Activated T-helper 9 cell treated with anti-CD3 and anti-CD28 coated beads, Interleukin-2, amount 50 U/mL, for 16 hours (primary cell): Measurements from ENCODE around the gene MCU.
"Not testable (repeated sequence)": the region's sequence is repeated elsewhere in the genome, so short reads cannot be mapped to it uniquely, and the experiment has no call there.

ENCODE experiments used
- DNase-seq: peaks from one replicate; pipeline ENCODE4 v3.0.0-alpha.2; 2020; ENCODE audit warnings: low read depth

The MCU gene

DNA sequence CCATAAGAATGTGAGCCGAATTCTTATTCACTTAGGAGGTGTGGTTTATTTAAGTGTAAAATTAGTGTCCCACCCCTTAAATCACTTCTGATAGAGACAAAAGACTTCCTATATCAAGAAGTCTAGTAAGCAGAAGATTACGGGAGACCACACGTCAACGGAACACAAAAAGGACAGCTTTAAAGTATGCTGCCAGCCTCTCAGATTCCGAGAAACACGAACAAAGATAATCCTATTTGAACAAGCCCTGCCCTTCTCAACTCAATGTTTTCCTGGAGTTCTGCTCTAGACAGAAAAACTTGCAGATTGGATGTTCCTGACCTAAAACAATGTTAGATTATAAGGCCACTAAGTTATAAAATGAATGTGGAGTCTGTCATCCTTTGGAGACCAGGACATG is 4.9 kb upstream of the MCU start:
- DNase-seq = no peak

DNA sequence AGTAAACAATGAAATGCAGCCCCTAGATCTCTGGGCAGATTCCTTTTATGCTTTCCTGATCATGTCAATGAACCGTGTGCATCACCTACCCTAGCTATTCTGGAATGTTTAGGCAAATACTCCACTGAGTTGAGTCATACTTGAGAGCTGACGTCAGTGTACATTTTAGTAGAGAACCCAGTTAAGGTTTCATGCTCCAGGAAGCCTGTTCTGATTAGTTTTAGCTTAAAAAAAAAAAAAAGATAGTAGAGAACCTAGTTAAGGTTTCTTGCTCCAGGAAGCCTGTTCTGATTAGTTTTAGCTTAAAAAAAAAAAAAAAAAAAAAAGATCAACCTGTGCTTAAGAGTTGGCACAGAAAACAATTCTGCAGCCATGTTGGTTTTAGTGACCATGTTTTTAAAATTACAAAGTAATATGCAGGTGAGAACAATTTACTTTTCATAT is 3.7 kb upstream of the MCU start:
- DNase-seq = no peak

DNA sequence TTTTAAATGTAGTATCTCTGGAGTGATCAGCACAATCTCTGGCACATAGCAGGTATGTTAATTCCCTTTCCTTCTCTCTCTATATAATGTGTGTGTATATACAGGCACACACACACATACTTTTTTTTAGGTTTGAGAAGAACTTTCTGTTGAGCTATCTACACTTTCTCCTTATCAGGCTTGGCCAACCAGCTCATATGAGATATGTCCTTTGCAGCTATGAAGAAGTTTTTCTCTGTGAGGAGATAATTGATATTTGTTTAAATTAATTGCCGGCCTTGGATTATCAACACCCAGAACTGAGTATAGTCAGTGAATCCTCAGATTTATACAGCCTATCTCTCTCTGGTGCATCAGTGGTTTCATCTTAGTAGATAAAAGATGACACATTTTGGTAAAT is 2.3 kb upstream of the MCU start:
- DNase-seq = no peak

DNA sequence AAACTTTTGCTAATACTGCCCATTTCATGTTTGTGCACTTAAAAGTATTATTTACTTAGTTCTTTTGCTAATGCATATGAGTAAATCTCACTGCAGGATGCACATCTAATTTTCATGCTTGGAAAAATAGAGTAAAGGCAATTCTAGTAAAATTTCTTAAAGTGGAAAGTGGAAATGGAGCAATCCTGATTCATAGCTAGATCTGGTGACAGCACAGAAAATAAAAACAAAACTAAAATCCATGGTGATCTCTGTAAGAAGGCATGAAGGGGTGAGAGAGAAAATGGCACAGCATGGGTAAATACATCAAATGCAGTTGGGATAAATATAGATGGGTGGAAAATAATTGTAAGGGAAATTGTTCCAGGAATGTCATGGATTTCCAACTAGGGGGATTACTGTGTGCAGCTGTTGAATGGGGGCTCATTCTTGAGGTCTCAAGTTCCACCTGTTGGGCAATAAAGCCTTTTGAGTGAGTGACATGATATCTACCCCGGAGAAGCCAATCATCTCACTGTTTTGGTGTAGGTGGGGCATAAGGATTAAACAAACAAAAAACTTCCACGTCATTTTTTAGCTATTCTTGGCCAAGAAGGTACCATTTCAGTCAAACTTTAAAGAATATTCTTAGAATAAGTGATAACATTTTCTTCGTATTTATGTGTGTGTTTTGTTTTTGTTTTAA is 1.7 kb upstream of the MCU start:
- no peak for DNase-seq

GRCh38 chr10:72691470-72691862 is 477 bp upstream of the MCU start:
- no peak for DNase-seq

DNA sequence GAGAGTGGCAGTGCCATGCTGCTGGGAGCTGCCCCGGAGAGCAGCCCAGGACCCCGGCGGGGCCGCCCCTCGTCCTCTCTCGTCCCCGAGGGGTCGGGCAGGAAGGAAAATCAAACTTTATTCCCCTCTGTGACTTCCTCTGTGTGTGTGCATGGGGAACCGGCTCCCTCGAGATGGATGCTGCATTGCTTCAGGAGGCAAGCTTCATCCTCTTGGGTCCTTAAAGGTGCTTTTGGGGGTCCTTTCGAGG is 726 bp downstream of the MCU start:
- DNase-seq = no peak

- DNase-seq = no peak
Measured at GRCh38 chr10:72692994-72693781, 1.2 kb downstream of the MCU start.

DNA sequence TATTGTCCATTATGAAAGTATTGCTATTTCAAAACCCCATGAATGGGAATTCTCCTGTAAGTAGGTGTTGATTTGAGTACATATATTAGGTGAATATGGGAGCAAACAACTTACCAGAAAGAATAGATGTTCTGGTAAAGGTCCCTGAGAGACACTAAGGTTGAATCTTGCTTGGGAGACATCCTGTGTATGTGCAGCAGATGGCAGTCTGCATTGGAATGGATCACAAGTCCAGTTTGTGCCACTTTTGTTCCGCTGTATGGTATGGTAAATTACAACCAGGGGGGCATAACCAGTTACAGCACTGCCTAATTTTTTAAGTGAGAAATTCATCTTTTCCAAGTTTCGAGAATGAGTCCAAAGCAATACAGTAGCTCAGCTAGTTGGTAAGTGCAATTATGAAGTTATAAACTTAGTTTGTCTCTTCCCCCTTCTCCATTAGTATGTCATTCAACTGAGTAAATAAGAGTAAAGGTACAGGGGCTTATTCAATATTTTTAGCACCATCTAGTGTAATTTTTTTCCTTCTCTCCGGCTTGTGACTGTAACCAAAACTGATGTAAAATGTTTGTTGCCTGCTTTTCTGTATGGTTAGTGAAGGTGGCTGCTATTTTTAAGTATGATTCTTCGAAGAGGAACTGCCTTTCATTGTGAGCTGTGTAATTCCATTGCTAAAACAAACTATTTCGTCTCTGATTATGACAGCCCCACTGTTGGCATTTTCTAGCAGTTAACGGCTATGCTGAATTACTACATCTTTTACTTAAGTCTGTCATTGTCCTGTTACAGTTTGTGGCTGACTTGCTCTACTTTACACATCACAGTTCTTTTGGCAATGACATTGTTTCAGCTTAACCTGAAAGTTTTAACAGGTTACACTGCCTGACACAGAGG is 2.8 kb downstream of the MCU start:
- no peak for DNase-seq

DNA sequence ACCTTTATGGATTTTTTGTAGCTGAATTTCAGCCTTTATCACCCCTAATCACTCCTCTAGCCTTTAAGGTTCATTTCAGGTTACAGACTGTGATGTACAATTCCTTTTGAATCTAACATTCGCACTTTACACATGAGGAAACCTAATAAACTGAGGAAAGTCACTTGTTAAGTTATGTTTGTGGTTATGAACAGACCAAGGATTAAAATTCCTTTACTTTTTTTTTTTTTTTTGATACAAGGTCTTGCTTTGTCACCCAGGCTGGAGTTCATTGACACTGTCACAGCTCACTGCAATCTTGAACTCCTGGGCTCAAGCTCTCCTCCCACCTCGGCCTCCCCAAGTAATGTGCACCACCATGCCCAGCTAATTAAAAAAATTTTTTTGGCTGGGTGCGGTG is 3.6 kb downstream of the MCU start:
- no peak for DNase-seq

GRCh38 chr10:72697716-72698115 is 5.8 kb downstream of the MCU start:
- DNase-seq = no peak

- not testable (repeated sequence) for DNase-seq
Measured at GRCh38 chr10:72702465-72702864, 10.5 kb downstream of the MCU start.

DNA sequence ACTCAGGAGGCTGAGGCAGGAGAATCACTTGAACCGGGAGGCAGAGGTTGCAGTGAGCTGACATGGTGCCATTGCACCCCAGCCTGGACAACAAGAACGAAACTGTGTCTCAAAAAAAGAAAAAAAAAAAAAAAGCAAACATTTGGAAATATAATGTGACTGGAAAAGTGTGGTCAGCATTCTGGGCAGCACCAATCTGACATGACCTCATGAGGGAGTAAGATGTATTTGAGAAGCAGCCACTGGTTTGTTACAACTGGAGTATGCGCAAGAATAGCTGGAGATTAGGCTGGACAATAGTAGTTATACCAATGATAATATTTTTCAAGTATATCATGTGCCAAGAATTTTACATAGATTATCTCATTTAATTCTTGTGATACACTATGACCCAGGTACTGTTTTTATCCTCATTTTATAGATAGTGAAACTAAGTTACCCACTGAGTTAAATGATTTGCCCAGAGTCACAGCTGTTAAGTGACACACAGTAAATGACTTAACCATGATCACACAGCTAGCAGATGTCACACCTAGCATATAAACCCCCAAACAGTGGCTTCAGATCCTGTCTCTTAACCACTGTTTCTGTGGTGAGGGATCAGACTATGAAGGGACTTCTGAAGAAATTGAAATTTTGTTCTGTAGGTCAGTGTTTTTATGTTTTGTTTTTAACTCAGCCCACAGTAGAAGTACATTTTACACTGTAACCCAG is 11.1 kb downstream of the MCU start:
- DNase-seq = no peak

- no peak for DNase-seq
Measured at GRCh38 chr10:72704117-72704516, 12.2 kb downstream of the MCU start.

DNA sequence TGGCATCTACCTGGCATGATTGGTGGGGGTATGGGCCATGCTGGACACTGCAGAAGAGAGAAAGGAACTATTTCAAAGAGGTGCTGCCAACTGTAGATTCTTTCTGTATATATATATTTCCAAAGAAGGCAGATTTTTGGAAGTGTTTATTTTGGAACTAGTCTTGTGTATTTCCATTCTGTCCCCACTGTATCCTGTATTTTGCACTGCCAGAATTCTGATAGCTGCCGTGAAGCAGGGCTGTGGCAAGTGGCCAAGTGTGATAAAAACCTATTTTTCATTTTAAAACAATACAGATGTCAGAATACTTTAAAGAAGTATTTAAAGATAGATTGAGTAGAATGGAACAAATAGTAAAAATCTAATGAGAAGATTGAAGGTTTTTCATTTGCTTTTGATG is 17.1 kb downstream of the MCU start:
- DNase-seq = no peak

DNA sequence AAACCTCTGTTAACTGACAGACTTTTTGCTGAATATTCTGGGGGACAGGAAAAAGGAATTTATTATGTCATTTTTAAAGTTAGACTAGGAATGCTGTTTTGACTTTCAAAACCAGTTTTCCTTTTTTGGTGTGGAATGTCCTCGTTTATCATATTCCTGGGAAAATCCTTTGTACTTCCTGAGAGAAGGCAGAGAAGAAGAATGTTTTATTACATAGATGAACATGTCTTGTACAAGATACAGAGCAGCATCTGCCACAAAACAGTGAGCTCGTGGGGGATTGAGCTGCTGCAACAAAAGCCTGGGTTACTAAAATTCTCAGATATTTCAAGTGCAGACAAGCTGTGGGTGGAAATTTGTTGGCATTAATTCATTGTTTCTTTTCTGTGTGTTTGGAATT is 20.2 kb downstream of the MCU start:
- no peak for DNase-seq

GRCh38 chr10:72719941-72720592 is 28.1 kb downstream of the MCU start:
- no peak for DNase-seq

GRCh38 chr10:72720814-72721660 is 29.1 kb downstream of the MCU start:
- DNase-seq = no peak

GRCh38 chr10:72727130-72727529 is 35.2 kb downstream of the MCU start:
- DNase-seq = no peak

- DNase-seq = no peak
Measured at GRCh38 chr10:72728462-72728861, 36.5 kb downstream of the MCU start.

GRCh38 chr10:72729528-72729927 is 37.6 kb downstream of the MCU start:
- no peak for DNase-seq

DNA sequence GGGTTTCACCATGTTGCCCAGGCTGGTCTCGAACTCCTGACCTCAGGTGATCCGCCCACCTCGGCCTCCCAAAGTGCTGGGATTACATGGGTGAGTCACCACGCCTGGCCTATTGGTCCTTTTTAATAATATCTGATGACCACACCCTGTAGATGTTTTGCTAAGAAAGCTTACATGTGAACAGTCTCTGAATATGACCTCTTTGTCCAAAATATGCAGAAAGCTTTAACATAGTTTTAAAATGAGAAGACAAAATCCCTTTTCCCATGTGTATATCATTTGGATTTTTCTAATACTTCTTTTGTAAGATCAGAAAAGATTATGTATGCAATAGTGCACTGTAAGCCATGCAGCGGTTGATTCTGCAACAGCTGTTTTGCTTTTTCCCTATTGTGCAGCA is 38.5 kb downstream of the MCU start:
- DNase-seq = no peak
